ENCODE measurements around the gene R3HDM2.

Gene R3HDM2

DNA sequence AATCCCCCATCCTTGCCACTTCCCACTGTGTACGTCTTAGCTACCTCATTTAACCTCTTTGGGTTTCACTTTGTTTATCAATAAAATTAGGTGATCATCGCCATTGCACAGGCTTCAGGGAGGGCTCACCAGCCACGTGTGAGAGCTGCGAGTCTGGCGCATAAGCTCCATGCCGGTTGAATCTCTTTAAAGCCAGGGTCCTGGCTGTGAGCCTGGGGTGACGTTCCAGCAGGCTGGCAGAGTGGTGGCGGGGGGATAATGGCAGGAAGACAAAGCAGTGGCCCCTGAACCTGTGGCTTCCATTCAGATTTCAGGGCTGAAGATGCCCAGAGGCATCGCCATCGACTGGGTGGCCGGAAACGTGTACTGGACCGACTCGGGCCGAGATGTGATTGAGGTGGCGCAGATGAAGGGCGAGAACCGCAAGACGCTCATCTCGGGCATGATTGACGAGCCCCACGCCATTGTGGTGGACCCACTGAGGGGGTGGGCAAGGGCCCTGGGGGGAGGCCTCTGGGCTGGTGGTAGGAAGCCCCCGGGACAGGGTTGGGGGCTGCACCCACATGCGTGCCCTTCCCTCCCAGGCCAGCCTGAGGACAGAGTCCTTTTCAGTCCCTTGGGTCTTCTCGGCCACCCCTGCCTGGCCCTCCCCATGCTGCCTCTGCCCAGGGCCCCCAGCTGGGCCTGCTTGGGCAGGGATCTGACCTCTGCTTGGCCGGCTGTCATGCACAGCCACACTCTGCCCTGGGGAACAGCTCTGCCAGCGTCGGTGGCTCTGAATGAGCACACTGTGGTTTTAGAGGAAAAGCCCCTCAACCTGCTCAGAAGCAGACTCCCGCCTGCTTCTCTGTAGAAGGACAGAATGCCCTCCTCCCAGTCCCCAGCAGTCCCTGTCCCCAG lies 222.9 kb downstream of the R3HDM2 start:
- DNase-seq (ENCODE audit: low spot score) = no peak
- in situ Hi-C loops (cut with MboI; ENCODE audit: low pct_unique_long_range_greater_than_20kb, low sequenced_read_pairs, unreplicated experiment) = no loop called here
- TF ChIP-seq, protein P1, sequence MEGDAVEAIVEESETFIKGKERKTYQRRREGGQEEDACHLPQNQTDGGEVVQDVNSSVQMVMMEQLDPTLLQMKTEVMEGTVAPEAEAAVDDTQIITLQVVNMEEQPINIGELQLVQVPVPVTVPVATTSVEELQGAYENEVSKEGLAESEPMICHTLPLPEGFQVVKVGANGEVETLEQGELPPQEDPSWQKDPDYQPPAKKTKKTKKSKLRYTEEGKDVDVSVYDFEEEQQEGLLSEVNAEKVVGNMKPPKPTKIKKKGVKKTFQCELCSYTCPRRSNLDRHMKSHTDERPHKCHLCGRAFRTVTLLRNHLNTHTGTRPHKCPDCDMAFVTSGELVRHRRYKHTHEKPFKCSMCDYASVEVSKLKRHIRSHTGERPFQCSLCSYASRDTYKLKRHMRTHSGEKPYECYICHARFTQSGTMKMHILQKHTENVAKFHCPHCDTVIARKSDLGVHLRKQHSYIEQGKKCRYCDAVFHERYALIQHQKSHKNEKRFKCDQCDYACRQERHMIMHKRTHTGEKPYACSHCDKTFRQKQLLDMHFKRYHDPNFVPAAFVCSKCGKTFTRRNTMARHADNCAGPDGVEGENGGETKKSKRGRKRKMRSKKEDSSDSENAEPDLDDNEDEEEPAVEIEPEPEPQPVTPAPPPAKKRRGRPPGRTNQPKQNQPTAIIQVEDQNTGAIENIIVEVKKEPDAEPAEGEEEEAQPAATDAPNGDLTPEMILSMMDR (IDR thresholded peaks at IDR 0.05; ENCODE audit: extremely low read depth, insufficient read depth, missing control alignments) = no peak

DNA sequence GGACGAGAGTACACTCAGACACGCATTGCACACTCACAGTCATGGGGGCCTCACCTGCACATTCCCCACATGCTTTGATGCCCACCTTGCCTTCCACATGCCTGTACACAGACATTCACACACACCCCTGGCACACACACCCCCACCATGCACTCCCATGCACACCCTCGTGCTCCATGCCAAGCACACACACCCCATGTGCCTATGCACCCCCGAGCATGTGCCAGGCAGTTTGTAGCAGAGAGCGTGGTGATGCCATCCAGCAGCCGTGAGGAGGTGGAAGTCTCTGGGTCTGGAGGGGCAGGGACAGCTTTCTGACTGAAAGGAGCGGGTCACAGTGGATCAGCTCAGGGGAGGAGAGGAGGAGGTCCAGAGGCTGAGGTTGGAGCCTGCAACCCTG lies 224.9 kb downstream of the R3HDM2 start:
- TF ChIP-seq, protein P1 (IDR thresholded peaks at IDR 0.05; ENCODE audit: extremely low read depth, insufficient read depth, missing control alignments) = no peak
- no peak for DNase-seq (ENCODE audit: low spot score)
- in situ Hi-C loops (cut with MboI; ENCODE audit: low pct_unique_long_range_greater_than_20kb, low sequenced_read_pairs, unreplicated experiment) = no loop called here

GRCh38 chr12:57205186-57205585 lies 225.7 kb downstream of the R3HDM2 start:
- TF ChIP-seq, protein P1 (IDR thresholded peaks at IDR 0.05; ENCODE audit: extremely low read depth, insufficient read depth, missing control alignments) = no peak
- in situ Hi-C loops (cut with MboI; ENCODE audit: low pct_unique_long_range_greater_than_20kb, low sequenced_read_pairs, unreplicated experiment) = no loop called here

GRCh38 chr12:57204454-57204853 lies 226.4 kb downstream of the R3HDM2 start:
- TF ChIP-seq, protein P1 (IDR thresholded peaks at IDR 0.05; ENCODE audit: extremely low read depth, insufficient read depth, missing control alignments) = no peak
- no peak for DNase-seq (ENCODE audit: low spot score)
- in situ Hi-C loops (cut with MboI; ENCODE audit: low pct_unique_long_range_greater_than_20kb, low sequenced_read_pairs, unreplicated experiment) = no loop called here

More at GRCh38 chr12:57205186-57205585, 225.7 kb downstream of the R3HDM2 start:
- no peak for DNase-seq (ENCODE audit: low spot score)

- no peak for DNase-seq (ENCODE audit: low spot score)
- TF ChIP-seq, protein P1 (IDR thresholded peaks at IDR 0.05; ENCODE audit: extremely low read depth, insufficient read depth, missing control alignments) = no peak
- in situ Hi-C loops (cut with MboI; ENCODE audit: low pct_unique_long_range_greater_than_20kb, low sequenced_read_pairs, unreplicated experiment) = no loop called here
These were observed 227.1 kb downstream of the R3HDM2 start for GRCh38 chr12:57203791-57204190.
